LNCaP clone FGC (cell line): ENCODE results near the gene NLRP7.

Source experiments
- DNase-seq: peaks from one replicate; pipeline ENCODE4 v3.0.0-alpha.2; 2011; ENCODE audit warnings: low read depth
- H3K4me3 ChIP-seq: 2 replicates; pipeline ENCODE4 v1.5.1; 2011; ENCODE audit warnings: mild to moderate bottlenecking, low read depth, low read length, control low read depth
- CTCF ChIP-seq: IDR thresholded peaks from 2 replicates; pipeline ENCODE4 v1.5.1; 2012; ENCODE audit warnings: mild to moderate bottlenecking; ENCODE audit not compliant: control insufficient read depth, insufficient read depth; ENCODE audit errors: extremely low read depth

NLRP7 gene

GRCh38 chr19:54877471-54877870 is 69.9 kb downstream of the NLRP7 start:
- TF ChIP-seq CTCF = no peak

DNA sequence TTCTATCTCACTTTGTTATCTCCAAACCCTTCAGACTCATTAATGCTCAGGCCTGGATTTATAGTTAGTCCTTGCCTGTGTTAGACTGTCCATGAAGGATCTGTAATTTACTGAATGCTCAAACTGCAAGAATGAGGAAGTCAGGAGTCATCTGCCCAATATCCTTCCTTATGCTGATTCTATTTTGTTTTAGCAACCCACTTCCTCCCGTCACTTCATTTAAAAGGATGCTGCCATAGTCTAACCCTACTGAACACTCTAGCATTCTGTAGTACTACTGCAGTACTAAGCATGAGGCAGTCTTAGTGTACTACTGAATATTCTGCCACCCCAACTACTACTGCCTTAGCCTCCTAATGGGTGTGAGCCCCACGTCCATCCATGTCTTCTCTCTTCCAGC is 71.8 kb downstream of the NLRP7 start:
- TF ChIP-seq CTCF = no peak
- DNase-seq = no peak
- no peak overlapping the region for H3K4me3 ChIP-seq

More at GRCh38 chr19:54877471-54877870, 69.9 kb downstream of the NLRP7 start:
- H3K4me3 ChIP-seq = no peak overlapping the region
- DNase-seq = no peak

DNA sequence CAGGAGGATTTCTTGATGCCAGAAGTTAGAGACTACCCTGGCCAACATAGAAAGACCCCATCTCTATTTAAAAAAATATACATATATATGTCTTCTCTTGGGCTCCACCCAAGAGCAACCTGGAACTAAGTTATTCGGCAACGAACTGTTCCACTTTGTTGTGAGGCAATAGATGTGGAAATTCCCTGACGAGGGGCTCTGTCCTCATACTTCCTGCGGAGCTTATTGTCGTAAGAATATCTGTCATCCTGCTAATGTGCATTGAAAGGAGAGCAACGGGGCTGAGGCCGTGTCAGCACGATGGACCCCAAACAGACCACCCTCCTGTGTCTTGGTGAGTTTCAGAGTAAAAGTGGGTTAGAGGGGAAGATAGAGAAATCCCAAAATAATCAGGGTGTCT is 73.3 kb downstream of the NLRP7 start, which contains the start of gene FCAR:
TSS of gene FCAR (plus strand) at position 246 of the 400 bp plus-strand sequence. CDS start at position 301, 55 bp downstream.
- no peak for DNase-seq
- TF ChIP-seq CTCF = no peak
- H3K4me3 ChIP-seq = no peak within 1 kb of the TSS
